ENCODE data around the gene GPR37L1.
"Not testable (repeated sequence)": the region's sequence is repeated elsewhere in the genome, so short reads cannot be mapped to it uniquely, and the experiment has no call there.

GPR37L1 gene

GRCh38 chr1:202107801-202108731 is 14.7 kb upstream of the GPR37L1 start:
- DNase-seq (ENCODE audit: insufficient read length, low spot score) (no peak), FAIRE-seq (no peak)

GRCh38 chr1:202110977-202111376 is 11.7 kb upstream of the GPR37L1 start:
- FAIRE-seq (no peak), DNase-seq (ENCODE audit: insufficient read length, low spot score) (no peak)

- DNase-seq (ENCODE audit: insufficient read length, low spot score); FAIRE-seq: not testable (repeated sequence)
These were observed 11.1 kb upstream of the GPR37L1 start for GRCh38 chr1:202111589-202111988.

- no peak for FAIRE-seq
- DNase-seq (ENCODE audit: insufficient read length, low spot score): no peak
These were observed 9.6 kb upstream of the GPR37L1 start for GRCh38 chr1:202112859-202113689.

GRCh38 chr1:202113690-202114300 is 8.9 kb upstream of the GPR37L1 start:
- DNase-seq (ENCODE audit: insufficient read length, low spot score) (no peak), FAIRE-seq (no peak)

GRCh38 chr1:202116287-202116686 is 6.4 kb upstream of the GPR37L1 start:
- no peak for DNase-seq (ENCODE audit: insufficient read length, low spot score)
- FAIRE-seq: no peak

- no peak for DNase-seq (ENCODE audit: insufficient read length, low spot score)
- no peak for FAIRE-seq
These were observed 4.8 kb upstream of the GPR37L1 start for GRCh38 chr1:202117898-202118371.

GRCh38 chr1:202121006-202121405 is 1.7 kb upstream of the GPR37L1 start:
- DNase-seq (ENCODE audit: insufficient read length, low spot score) (no peak), FAIRE-seq (no peak)

GRCh38 chr1:202123336-202123813 is 658 bp downstream of the GPR37L1 start:
- FAIRE-seq (no peak), DNase-seq (ENCODE audit: insufficient read length, low spot score) (no peak)

- FAIRE-seq: no peak
- DNase-seq (ENCODE audit: insufficient read length, low spot score): no peak
These were observed 1.4 kb downstream of the GPR37L1 start for GRCh38 chr1:202124142-202124541.

- FAIRE-seq (no peak), DNase-seq (ENCODE audit: insufficient read length, low spot score) (no peak)
These were observed 2.9 kb downstream of the GPR37L1 start for GRCh38 chr1:202125611-202126010.

- DNase-seq (ENCODE audit: insufficient read length, low spot score) (no peak), FAIRE-seq (no peak)
These were observed 3.7 kb downstream of the GPR37L1 start for GRCh38 chr1:202126426-202126825.

- FAIRE-seq: no peak
- no peak for DNase-seq (ENCODE audit: insufficient read length, low spot score)
These were observed 4.3 kb downstream of the GPR37L1 start for GRCh38 chr1:202127061-202127460.

GRCh38 chr1:202127836-202128622 is 5.3 kb downstream of the GPR37L1 start:
- FAIRE-seq: no peak

GRCh38 chr1:202129453-202130296 is 7.0 kb downstream of the GPR37L1 start:
- no peak for FAIRE-seq
- no peak for DNase-seq (ENCODE audit: insufficient read length, low spot score)

More at GRCh38 chr1:202127836-202128622, 5.3 kb downstream of the GPR37L1 start:
- no peak for DNase-seq (ENCODE audit: insufficient read length, low spot score)

GRCh38 chr1:202130297-202130721 is 7.6 kb downstream of the GPR37L1 start:
- FAIRE-seq: no peak

GRCh38 chr1:202130816-202131522 is 8.3 kb downstream of the GPR37L1 start:
- no peak for DNase-seq (ENCODE audit: insufficient read length, low spot score)
- FAIRE-seq: no peak

More at GRCh38 chr1:202130297-202130721, 7.6 kb downstream of the GPR37L1 start:
- no peak for DNase-seq (ENCODE audit: insufficient read length, low spot score)

All from GM19239 (cell line).